GDM1 (cell line): ENCODE measurements around the gene C15orf62.

Experiments used
- DNase-seq: peaks from one replicate; lab custom pipeline; 2025; lab: John Stamatoyannopoulos, UW

The C15orf62 gene

DNA sequence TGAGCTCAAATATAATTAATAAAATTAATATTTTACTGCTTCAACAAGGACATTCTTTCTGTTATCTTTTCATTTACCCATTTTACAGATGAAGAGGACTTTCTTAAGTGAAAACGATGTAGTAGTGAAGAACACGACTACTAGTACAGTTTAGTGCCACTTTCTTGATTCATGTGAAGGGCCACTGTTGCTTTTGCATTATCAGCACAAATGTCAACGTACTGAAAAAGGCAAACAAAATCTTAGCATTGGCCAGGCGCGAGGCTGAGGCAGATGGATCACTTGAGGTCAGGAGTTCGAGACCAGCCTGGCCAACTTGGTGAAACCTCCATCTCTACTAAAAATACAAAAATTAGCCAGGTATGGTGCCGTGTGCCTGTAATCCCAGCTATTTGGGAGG is 49.3 kb downstream of the C15orf62 start:
- DNase-seq = no peak

DNA sequence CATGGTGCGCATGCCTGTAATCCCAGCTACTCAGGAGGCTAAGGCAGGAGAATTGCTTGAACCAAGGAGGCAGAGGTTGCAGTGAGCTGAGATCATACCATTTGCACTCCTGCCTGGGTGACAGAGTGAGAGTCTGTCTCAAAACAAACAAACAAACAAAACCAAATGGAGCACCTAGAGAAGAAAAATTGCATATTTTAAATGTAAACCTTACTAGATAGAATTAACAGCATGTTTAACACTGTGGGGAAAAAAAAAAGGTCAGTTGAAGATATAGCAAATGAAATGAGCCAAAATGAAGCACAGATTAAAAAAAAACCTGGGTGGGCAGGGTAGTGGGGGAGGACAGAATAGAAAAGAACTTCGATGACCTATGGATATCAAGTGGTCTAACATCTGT is 51.4 kb downstream of the C15orf62 start:
- DNase-seq = no peak
